Natural killer cell (primary cell): ENCODE measurements around the gene VIPR2. TPM values are rescaled to one million over a fixed set of nuclear protein-coding genes. Genes with fewer than 3 reads are reported as not detected.

Experiments
- ATAC-seq, 3 donors: fragments of 150-1000 bp in 2 of 3; fragments of 200-7000 bp in 1 of 3; cut with Tn5 transposase; 1 replicate in 1 of 3; 2 replicates in 2 of 3; pipeline ENCODE4 v1.10.0; 2021; ENCODE audit warnings: mild to moderate bottlenecking in 2 of 3, moderate library complexity in 2 of 3
- DNase-seq, 2 donors: peaks; one replicate each; pipeline versions ENCODE4 v3.0.0 to v3.0.0-alpha.2; 2013 to 2021; ENCODE audit warnings: mixed read lengths in 1 of 2
- H3K27ac ChIP-seq: one replicate; pipeline ENCODE4 v1.5.1; 2013; ENCODE audit warnings: mild to moderate bottlenecking, low read length
- H3K27me3 ChIP-seq: one replicate; pipeline ENCODE4 v1.6.1; 2013; ENCODE audit warnings: low read length; ENCODE audit not compliant: control insufficient read depth, insufficient read depth
- H3K36me3 ChIP-seq: one replicate; pipeline ENCODE4 v1.6.1; 2013; ENCODE audit warnings: low read length; ENCODE audit not compliant: control insufficient read depth, insufficient read depth
- H3K4me1 ChIP-seq: one replicate; pipeline ENCODE4 v1.6.1; 2013; ENCODE audit warnings: low read length; ENCODE audit not compliant: control insufficient read depth, insufficient read depth
- H3K4me3 ChIP-seq: one replicate; pipeline ENCODE4 v1.5.1; 2013; ENCODE audit warnings: low read length
- H3K9me3 ChIP-seq: one replicate; pipeline ENCODE4 v1.6.1; 2013; ENCODE audit warnings: low read length; ENCODE audit not compliant: control insufficient read depth, insufficient read depth
- H3K27ac Mint-ChIP-seq, 2 donors: one replicate each; pipeline ENCODE4 v1.8.0; 2022; ENCODE audit warnings: mild to moderate bottlenecking in 2 of 2, mixed read lengths in 2 of 2, moderate library complexity in 1 of 2
- H3K27me3 Mint-ChIP-seq, 2 donors: one replicate each; pipeline ENCODE4 v1.8.0; 2022; ENCODE audit warnings: low read depth in 2 of 2, mixed read lengths in 2 of 2
- H3K36me3 Mint-ChIP-seq: one replicate; pipeline ENCODE4 v1.8.0; 2022; ENCODE audit warnings: mixed read lengths
- H3K4me1 Mint-ChIP-seq, 2 donors: one replicate each; pipeline ENCODE4 v1.8.0; 2022; ENCODE audit warnings: mixed read lengths in 2 of 2
- H3K4me3 Mint-ChIP-seq: one replicate; pipeline ENCODE4 v1.8.0; 2022; ENCODE audit warnings: mild to moderate bottlenecking, moderate library complexity, mixed read lengths
- H3K9me3 Mint-ChIP-seq, 2 donors: one replicate each; pipeline ENCODE4 v1.8.0; 2022; ENCODE audit warnings: mixed read lengths in 2 of 2
- CTCF ChIP-seq: fragments of 200-600 bp; IDR thresholded peaks from one replicate; pipeline ENCODE4 v1.8.0; 2022; ENCODE audit warnings: antibody characterized with exemption
- WGBS: methylation state at CpG from one replicate; pipeline ENCODE4 v1.1.7; 2013; ENCODE audit warnings: missing lambda C conversion rate; ENCODE audit not compliant: insufficient coverage; 5-methylcytosine and 5-hydroxymethylcytosine counted together
- intact Hi-C: fragments of 100-400 bp; cut with micrococcal nuclease; formaldehyde crosslinking; loops from one replicate; pipeline ENCODE4 v1.14.2; 2022
- total RNA-seq, 4 donors: library from RNA; stranded (reverse); fragments of 120-200 nt in 1 of 4; gene quantifications; one replicate each; pipeline versions ENCODE4 v1.2.3 to v1.2.4, GENCODE V29; 2013 to 2022

VIPR2 gene
- total RNA-seq, 3 donors from 2014 or later (not counting 1 experiment from before 2014, with no cell fraction given), result 2.2 to 4.9 (median 4.7) TPM

- H3K4me3 ChIP-seq, result no peak overlapping the region
- peaks cover 0 to 6% of the 10 kb centered on the region in 2 donors for H3K4me1 Mint-ChIP-seq
- WGBS, result 83% methylated on average over 17 of the region's 17 CpGs
- no peak for TF ChIP-seq CTCF
- no peak overlapping the region for H3K27ac ChIP-seq
- H3K36me3 ChIP-seq, result no peaks in the 10 kb centered on the region
- peaks cover 8 to 12% of the 10 kb centered on the region in 2 donors for H3K27me3 Mint-ChIP-seq
- no peak for DNase-seq
- H3K4me1 ChIP-seq, result no peaks in the 10 kb centered on the region
- H3K27me3 ChIP-seq, result no peaks in the 10 kb centered on the region
- no peak overlapping the region for H3K27ac Mint-ChIP-seq
- no peak for ATAC-seq
- no peaks in the 10 kb centered on the region for H3K9me3 Mint-ChIP-seq
- H3K36me3 Mint-ChIP-seq, result no peaks in the 10 kb centered on the region
- H3K4me3 Mint-ChIP-seq, result no peak overlapping the region
- H3K9me3 ChIP-seq, result no peaks in the 10 kb centered on the region
- intact Hi-C loops, result no loop called here
Observed at GRCh38 chr7:159023206-159023605, 121.5 kb downstream of the VIPR2 start.

GRCh38 chr7:159022238-159022993, 122.3 kb downstream of the VIPR2 start:
- Histone ChIP-seq H3K9me3 (no peaks in the 10 kb centered on the region), H3K4me3 (no peak overlapping the region), H3K27ac (no peak overlapping the region), H3K4me1 (no peaks in the 10 kb centered on the region), H3K36me3 (no peaks in the 10 kb centered on the region), H3K27me3 (no peaks in the 10 kb centered on the region)
- H3K27me3 Mint-ChIP-seq, result peaks cover 8 to 12% of the 10 kb centered on the region in 2 donors
- H3K9me3 Mint-ChIP-seq, result no peaks in the 10 kb centered on the region
- no peak for TF ChIP-seq CTCF
- 91% methylated on average over 20 of the region's 20 CpGs for WGBS
- no peaks in the 10 kb centered on the region for H3K36me3 Mint-ChIP-seq
- H3K4me1 Mint-ChIP-seq, result peaks cover 0 to 6% of the 10 kb centered on the region in 2 donors
- H3K27ac Mint-ChIP-seq, result no peak overlapping the region
- no peak for DNase-seq
- H3K4me3 Mint-ChIP-seq, result no peak overlapping the region
- ATAC-seq, result no peak
- intact Hi-C loops, result no loop called here

GRCh38 chr7:159020987-159021386, 123.7 kb downstream of the VIPR2 start:
- Histone ChIP-seq H3K36me3 (no peaks in the 10 kb centered on the region), H3K27ac (no peak overlapping the region), H3K9me3 (no peaks in the 10 kb centered on the region), H3K4me3 (no peak overlapping the region), H3K4me1 (no peaks in the 10 kb centered on the region), H3K27me3 (no peaks in the 10 kb centered on the region)
- Mint-ChIP-seq H3K9me3 (no peaks in the 10 kb centered on the region), H3K4me1 (peaks cover 0 to 6% of the 10 kb centered on the region in 2 donors), H3K27ac (no peak overlapping the region), H3K27me3 (peaks cover 6 to 12% of the 10 kb centered on the region in 2 donors), H3K36me3 (no peaks in the 10 kb centered on the region), H3K4me3 (no peak overlapping the region)
- DNase-seq (no peak), ATAC-seq (no peak)
- no peak for TF ChIP-seq CTCF
- intact Hi-C loops, result no loop called here
- WGBS, result 74% methylated on average over 6 of the region's 6 CpGs

- Mint-ChIP-seq H3K36me3 (no peaks in the 10 kb centered on the region), H3K9me3 (no peaks in the 10 kb centered on the region), H3K4me1 (peaks cover 0 to 6% of the 10 kb centered on the region in 2 donors), H3K27me3 (peaks cover 6 to 12% of the 10 kb centered on the region in 2 donors), H3K27ac (no peak overlapping the region), H3K4me3 (no peak overlapping the region)
- WGBS, result 48% methylated on average over 5 of the region's 5 CpGs
- Histone ChIP-seq H3K27ac (no peak overlapping the region), H3K9me3 (no peaks in the 10 kb centered on the region), H3K36me3 (no peaks in the 10 kb centered on the region), H3K27me3 (no peaks in the 10 kb centered on the region), H3K4me1 (no peaks in the 10 kb centered on the region), H3K4me3 (no peak overlapping the region)
- no peak for TF ChIP-seq CTCF
- peak in 1 of 2 donors; percentile 9 for DNase-seq
- no peak for ATAC-seq
- intact Hi-C loops, result no loop called here
Observed at GRCh38 chr7:159019111-159019510, 125.6 kb downstream of the VIPR2 start.
